PFSK-1 (cell line): ENCODE results near the gene HPCAL1.

Experiments
- FOXP2 ChIP-seq: optimal IDR thresholded peaks from 2 replicates; pipeline ENCODE3; 2011; ENCODE audit warnings: borderline replicate concordance, control low read depth, inconsistent platforms; ENCODE audit not compliant: insufficient read depth; ENCODE audit errors: extremely low read length, extremely low read depth
- POLR2AphosphoS5 ChIP-seq: IDR thresholded peaks from 2 replicates; pipeline ENCODE4 v1.6.1; 2012; ENCODE audit warnings: low read depth, mild to moderate bottlenecking, control low read depth, low read length, moderate library complexity
- REST ChIP-seq, 2 experiments: IDR thresholded peaks; 2 replicates each; pipeline versions ENCODE4 v1.6.1 to v1.8.0; 2011 to 2012; ENCODE audit warnings: low read depth in 2 of 2, low read length in 2 of 2, control low read depth in 1 of 2, inconsistent platforms in 1 of 2, mild to moderate bottlenecking in 1 of 2, moderate library complexity in 1 of 2; ENCODE audit not compliant: insufficient read depth in 1 of 2
- SIN3A ChIP-seq: IDR thresholded peaks from 2 replicates; pipeline ENCODE4 v1.6.1; 2012; ENCODE audit warnings: mild to moderate bottlenecking, low read length, moderate library complexity, borderline replicate concordance; ENCODE audit not compliant: insufficient read depth
- TAF1 ChIP-seq: IDR thresholded peaks from 2 replicates; pipeline ENCODE4 v1.6.1; 2012; ENCODE audit warnings: low read length, control low read depth, borderline replicate concordance; ENCODE audit not compliant: insufficient read depth

GRCh38 chr2:10404324-10405143 lies 101.8 kb downstream of the HPCAL1 start:
- TF ChIP-seq REST (IDR thresholded peaks at IDR 0.05; ENCODE audit: insufficient read depth in 1 of 2, low read depth in 2 of 2, low read length in 2 of 2) (no peak), POLR2AphosphoS5 (no peak), TAF1 (no peak), SIN3A (no peak), FOXP2 (no peak)
